CD8-positive, alpha-beta memory T cell (primary cell): Measurements from ENCODE around the gene NOC2L. TPM values are rescaled to one million over a fixed set of nuclear protein-coding genes. Genes with fewer than 3 reads are reported as not detected.

ENCODE experiments used
- CTCF ChIA-PET: fragments of 350-600 bp; sonication (Branson Sonifier 250); formaldehyde crosslinking; loops from one replicate; lab custom pipeline; 2021; ENCODE audit warnings: antibody characterized with exemption; lab: Charles Lee
- POLR2A ChIA-PET: fragments of 350-600 bp; sonication (Branson Sonifier 250); formaldehyde crosslinking; loops from one replicate; lab custom pipeline; 2021; ENCODE audit warnings: antibody characterized with exemption; lab: Charles Lee
- DNase-seq, 5 donors: peaks; one replicate each; pipeline versions ENCODE4 v3.0.0 to v3.0.0-alpha.2; 2020 to 2022; ENCODE audit warnings: mixed read lengths in 1 of 5
- H3K27ac ChIP-seq: one replicate; pipeline ENCODE4 v1.7.0; 2013; ENCODE audit warnings: low read depth, mild to moderate bottlenecking, low read length, moderate library complexity
- H3K27me3 ChIP-seq: 2 replicates; pipeline ENCODE4 v1.7.0; 2013; ENCODE audit warnings: low read length, mild to moderate bottlenecking; ENCODE audit not compliant: insufficient read depth, poor library complexity, severe bottlenecking
- H3K36me3 ChIP-seq: 2 replicates; pipeline ENCODE4 v1.7.0; 2013; ENCODE audit warnings: mild to moderate bottlenecking, low read length, moderate library complexity; ENCODE audit not compliant: insufficient read depth
- H3K4me1 ChIP-seq: 2 replicates; pipeline ENCODE4 v1.7.0; 2013; ENCODE audit warnings: mild to moderate bottlenecking, low read length, moderate library complexity; ENCODE audit not compliant: insufficient read depth
- H3K4me3 ChIP-seq: 2 replicates; pipeline ENCODE4 v1.7.0; 2013; ENCODE audit warnings: mild to moderate bottlenecking, low read length
- H3K9me3 ChIP-seq: 2 replicates; pipeline ENCODE4 v1.7.0; 2013; ENCODE audit warnings: mild to moderate bottlenecking, low read length
- H3K27ac Mint-ChIP-seq, 8 donors: one replicate each; pipeline ENCODE4 v1.8.0; 2020 to 2021; ENCODE audit warnings: mixed read lengths in 8 of 8, mild to moderate bottlenecking in 6 of 8, inconsistent platforms in 3 of 8, moderate library complexity in 3 of 8
- H3K27me3 Mint-ChIP-seq, 2 donors: one replicate each; pipeline ENCODE4 v1.8.0; 2020 to 2021; ENCODE audit warnings: mixed read lengths in 2 of 2, mild to moderate bottlenecking in 1 of 2, moderate library complexity in 1 of 2
- H3K36me3 Mint-ChIP-seq, 3 donors: one replicate each; pipeline ENCODE4 v1.8.0; 2020 to 2021; ENCODE audit warnings: mixed read lengths in 3 of 3, inconsistent platforms in 1 of 3, mild to moderate bottlenecking in 1 of 3
- H3K4me1 Mint-ChIP-seq, 3 donors: one replicate each; pipeline ENCODE4 v1.8.0; 2020 to 2021; ENCODE audit warnings: mixed read lengths in 3 of 3, inconsistent platforms in 1 of 3, mild to moderate bottlenecking in 1 of 3
- H3K4me3 Mint-ChIP-seq, 7 donors: one replicate each; pipeline ENCODE4 v1.8.0; 2020 to 2021; ENCODE audit warnings: mixed read lengths in 7 of 7, mild to moderate bottlenecking in 6 of 7, moderate library complexity in 4 of 7, inconsistent platforms in 2 of 7
- H3K9me3 Mint-ChIP-seq, 5 donors: one replicate each; pipeline ENCODE4 v1.8.0; 2020 to 2022; ENCODE audit warnings: mixed read lengths in 5 of 5, mild to moderate bottlenecking in 3 of 5, moderate library complexity in 2 of 5, inconsistent platforms in 1 of 5
- polyA plus RNA-seq: library from polyadenylated mRNA; unstranded; fragments of 300-500 nt; fragmentation: Illumina TruSeq; gene quantifications from one replicate; pipeline ENCODE4 v1.2.3, GENCODE V29; 2021
- total RNA-seq, 2 experiments: library from RNA; stranded (reverse); gene quantifications; one replicate each; pipeline ENCODE4 v1.2.3, GENCODE V29; 2021

The NOC2L gene
- total and polyA plus RNA-seq, 3 experiments from 2014 or later = 72.3 to 187 (median 175) TPM

GRCh38 chr1:1001057-1001783, 42.2 kb upstream of the NOC2L start:
- Mint-ChIP-seq H3K4me3 (peak overlapping the region; percentile 66 to 88 (median 78)), H3K27me3 (peaks cover 29 to 44% of the 10 kb centered on the region in 2 donors), H3K36me3 (no peaks in the 10 kb centered on the region), H3K9me3 (peaks cover 0 to 2% (median 0%) of the 10 kb centered on the region in 5 donors), H3K4me1 (peaks cover 10 to 21% (median 12%) of the 10 kb centered on the region in 3 donors), H3K27ac (peak overlapping the region in 7 of 8 donors; percentile 84 to 94 (median 88))
- H3K27ac ChIP-seq = peak overlapping the region; percentile 63
- no peaks in the 10 kb centered on the region for H3K9me3 ChIP-seq
- H3K4me1 ChIP-seq = peaks cover 20% of the 10 kb centered on the region
- DNase-seq = peak in 1 of 5 donors; percentile 46
- H3K4me3 ChIP-seq = peak overlapping the region; percentile 20
- peaks cover 43% of the 10 kb centered on the region for H3K27me3 ChIP-seq
- CTCF ChIA-PET = interaction anchor here (1.0 to 2.1 kb wide), 7 partner anchors 9 to 89 kb away, joined by 3 to 21 read pairs (median 6); partner anchors contain the start of gene ISG15
- POLR2A ChIA-PET = interaction anchor here (1.2 kb wide), 1 partner anchor 13 kb away, joined by 6 read pairs; the partner anchor contains the start of gene ISG15
- no peaks in the 10 kb centered on the region for H3K36me3 ChIP-seq

- Histone ChIP-seq H3K27ac (peak overlapping the region; percentile 63), H3K27me3 (peaks cover 41% of the 10 kb centered on the region), H3K4me3 (peak overlapping the region; percentile 39), H3K9me3 (no peaks in the 10 kb centered on the region), H3K36me3 (no peaks in the 10 kb centered on the region), H3K4me1 (peaks cover 25% of the 10 kb centered on the region)
- peaks cover 0 to 2% (median 0%) of the 10 kb centered on the region in 5 donors for H3K9me3 Mint-ChIP-seq
- peaks cover 31 to 45% of the 10 kb centered on the region in 2 donors for H3K27me3 Mint-ChIP-seq
- H3K4me3 Mint-ChIP-seq = peak overlapping the region; percentile 66 to 88 (median 78)
- peak overlapping the region in 7 of 8 donors; percentile 85 to 94 (median 88) for H3K27ac Mint-ChIP-seq
- H3K36me3 Mint-ChIP-seq = no peaks in the 10 kb centered on the region
- POLR2A ChIA-PET = interaction anchor here (1.2 kb wide), 1 partner anchor 14 kb away, joined by 6 read pairs; the partner anchor contains the start of gene ISG15
- CTCF ChIA-PET = interaction anchor here (1.1 to 2.1 kb wide), 3 partner anchors 8 to 89 kb away, joined by 4 to 21 read pairs (median 14); partner anchors contain the start of gene ISG15
- H3K4me1 Mint-ChIP-seq = peaks cover 15 to 25% (median 15%) of the 10 kb centered on the region in 3 donors
- DNase-seq = peak; percentile 63 to 85 (median 72)
Measured at GRCh38 chr1:1000357-1001056, 41.5 kb upstream of the NOC2L start.

- Histone ChIP-seq H3K27me3 (peaks cover 34% of the 10 kb centered on the region), H3K4me3 (peak within 1 kb of the TSS; percentile 39), H3K36me3 (no peaks in the 10 kb centered on the region), H3K27ac (peak within 1 kb of the TSS; percentile 63), H3K9me3 (no peaks in the 10 kb centered on the region), H3K4me1 (peaks cover 20% of the 10 kb centered on the region)
- Mint-ChIP-seq H3K36me3 (no peaks in the 10 kb centered on the region), H3K27me3 (peaks cover 30 to 45% of the 10 kb centered on the region in 2 donors), H3K9me3 (peaks cover 0 to 2% (median 0%) of the 10 kb centered on the region in 5 donors), H3K4me3 (peak within 1 kb of the TSS; percentile 66 to 88 (median 78)), H3K4me1 (peaks cover 9 to 20% (median 9%) of the 10 kb centered on the region in 3 donors), H3K27ac (peak within 1 kb of the TSS in 7 of 8 donors; percentile 85 to 94 (median 91))
- ChIA-PET POLR2A (no interaction called here), CTCF (no interaction called here)
- DNase-seq = peak; percentile 40 to 56 (median 49)
Measured at GRCh38 chr1:999725-1000356, 40.8 kb upstream of the NOC2L start, which contains the start of gene HES4. HES4 (minus strand) TSS chr1:1000097; CDS start chr1:999973, 124 bp downstream.

- peak overlapping the region in 5 of 7 donors; percentile 27 to 64 (median 47) for H3K4me3 Mint-ChIP-seq
Measured at GRCh38 chr1:998995-999724, 40.1 kb upstream of the NOC2L start.

GRCh38 chr1:998745-998994, 39.6 kb upstream of the NOC2L start:
- H3K4me3 ChIP-seq = no peak overlapping the region
- H3K36me3 ChIP-seq = no peaks in the 10 kb centered on the region
- no peak for DNase-seq
- ChIA-PET CTCF (no interaction called here), POLR2A (interaction anchor here (1.3 kb wide), 1 partner anchor 19 kb away, joined by 3 read pairs; no protein-coding TSS in a partner anchor)
- no peak overlapping the region for H3K27ac Mint-ChIP-seq
- no peaks in the 10 kb centered on the region for H3K9me3 Mint-ChIP-seq
- peaks cover 24% of the 10 kb centered on the region for H3K27me3 ChIP-seq
- H3K4me1 ChIP-seq = peaks cover 17% of the 10 kb centered on the region
- no peak overlapping the region for H3K4me3 Mint-ChIP-seq
- H3K4me1 Mint-ChIP-seq = peaks cover 5 to 16% (median 6%) of the 10 kb centered on the region in 3 donors
- H3K36me3 Mint-ChIP-seq = no peaks in the 10 kb centered on the region
- H3K9me3 ChIP-seq = no peaks in the 10 kb centered on the region
- peaks cover 33 to 41% of the 10 kb centered on the region in 2 donors for H3K27me3 Mint-ChIP-seq
- no peak overlapping the region for H3K27ac ChIP-seq

More at GRCh38 chr1:998995-999724, 40.1 kb upstream of the NOC2L start:
- ChIA-PET CTCF (no interaction called here), POLR2A (interaction anchor here (1.3 kb wide), 1 partner anchor 19 kb away, joined by 3 read pairs; no protein-coding TSS in a partner anchor)
- H3K36me3 ChIP-seq = no peaks in the 10 kb centered on the region
- H3K9me3 ChIP-seq = no peaks in the 10 kb centered on the region
- Mint-ChIP-seq H3K27me3 (peaks cover 29 to 42% of the 10 kb centered on the region in 2 donors), H3K9me3 (peaks cover 0 to 1% (median 0%) of the 10 kb centered on the region in 5 donors), H3K4me1 (peaks cover 5 to 16% (median 6%) of the 10 kb centered on the region in 3 donors), H3K36me3 (no peaks in the 10 kb centered on the region), H3K27ac (peak overlapping the region in 2 of 8 donors; percentile 42 to 93)
- DNase-seq = peak in 4 of 5 donors; percentile 19 to 58 (median 39)
- H3K27me3 ChIP-seq = peaks cover 28% of the 10 kb centered on the region
- no peak overlapping the region for H3K27ac ChIP-seq
- H3K4me1 ChIP-seq = peaks cover 17% of the 10 kb centered on the region
- no peak overlapping the region for H3K4me3 ChIP-seq

- Histone ChIP-seq H3K27me3 (peaks cover 21% of the 10 kb centered on the region), H3K9me3 (no peaks in the 10 kb centered on the region), H3K36me3 (no peaks in the 10 kb centered on the region), H3K4me3 (no peak overlapping the region), H3K4me1 (peaks cover 17% of the 10 kb centered on the region), H3K27ac (no peak overlapping the region)
- Mint-ChIP-seq H3K4me1 (peaks cover 5 to 16% (median 6%) of the 10 kb centered on the region in 3 donors), H3K27me3 (peaks cover 33 to 38% of the 10 kb centered on the region in 2 donors), H3K36me3 (no peaks in the 10 kb centered on the region), H3K27ac (no peak overlapping the region), H3K9me3 (no peaks in the 10 kb centered on the region), H3K4me3 (peak overlapping the region in 1 of 7 donors; percentile 84)
- ChIA-PET CTCF (interaction anchor here (1.4 kb wide), 1 partner anchor 294 kb away, joined by 3 read pairs; no protein-coding TSS in a partner anchor), POLR2A (interaction anchor here (1.3 kb wide), 1 partner anchor 20 kb away, joined by 3 read pairs; no protein-coding TSS in a partner anchor)
- no peak for DNase-seq
Measured at GRCh38 chr1:997993-998744, 39.1 kb upstream of the NOC2L start.
